Choroid plexus epithelial cell (primary cell): ENCODE measurements around the gene GRAMD1B.

Source experiments
- DNase-seq: peaks from one replicate; pipeline ENCODE4 v3.0.0-alpha.2; 2010; ENCODE audit warnings: low read depth
- H3K4me3 ChIP-seq: 2 replicates; pipeline ENCODE4 v1.5.1; 2011; ENCODE audit warnings: low read depth, mild to moderate bottlenecking, control low read depth, low read length, moderate library complexity
- CTCF ChIP-seq: conservative IDR thresholded peaks from 2 replicates; pipeline ENCODE4 v1.5.1; 2011; ENCODE audit warnings: low read depth, mild to moderate bottlenecking, control low read depth, inconsistent platforms, low read length, moderate library complexity

The GRAMD1B gene

GRCh38 chr11:123546515-123546914 lies 116.4 kb downstream of the GRAMD1B start:
- DNase-seq = no peak
- no peak for TF ChIP-seq CTCF
- no peak overlapping the region for H3K4me3 ChIP-seq

GRCh38 chr11:123547180-123547579 lies 117.1 kb downstream of the GRAMD1B start:
- TF ChIP-seq CTCF = no peak

GRCh38 chr11:123548774-123549173 lies 118.7 kb downstream of the GRAMD1B start:
- TF ChIP-seq CTCF = no peak
- DNase-seq = no peak
- no peak overlapping the region for H3K4me3 ChIP-seq

More at GRCh38 chr11:123547180-123547579, 117.1 kb downstream of the GRAMD1B start:
- no peak for DNase-seq
- no peak overlapping the region for H3K4me3 ChIP-seq

- no peak for TF ChIP-seq CTCF
- H3K4me3 ChIP-seq = no peak overlapping the region
- no peak for DNase-seq
Measured at GRCh38 chr11:123549926-123550917, 120.2 kb downstream of the GRAMD1B start.

GRCh38 chr11:123551079-123551478 lies 121.0 kb downstream of the GRAMD1B start:
- H3K4me3 ChIP-seq = no peak overlapping the region
- no peak for TF ChIP-seq CTCF
- no peak for DNase-seq

GRCh38 chr11:123556633-123557032 lies 126.6 kb downstream of the GRAMD1B start:
- DNase-seq = no peak
- no peak overlapping the region for H3K4me3 ChIP-seq
- TF ChIP-seq CTCF = no peak
